NCI-H510A (cell line): ENCODE data around the gene ZNF547.
A peak's percentile ranks its signal among the peaks of the same experiment; 100 is the strongest.
"Not testable (repeated sequence)": the region's sequence is repeated elsewhere in the genome, so short reads cannot be mapped to it uniquely, and the experiment has no call there.

Source experiments
- DNase-seq: peaks from one replicate; lab custom pipeline; 2025; lab: John Stamatoyannopoulos, UW

The ZNF547 gene

DNA sequence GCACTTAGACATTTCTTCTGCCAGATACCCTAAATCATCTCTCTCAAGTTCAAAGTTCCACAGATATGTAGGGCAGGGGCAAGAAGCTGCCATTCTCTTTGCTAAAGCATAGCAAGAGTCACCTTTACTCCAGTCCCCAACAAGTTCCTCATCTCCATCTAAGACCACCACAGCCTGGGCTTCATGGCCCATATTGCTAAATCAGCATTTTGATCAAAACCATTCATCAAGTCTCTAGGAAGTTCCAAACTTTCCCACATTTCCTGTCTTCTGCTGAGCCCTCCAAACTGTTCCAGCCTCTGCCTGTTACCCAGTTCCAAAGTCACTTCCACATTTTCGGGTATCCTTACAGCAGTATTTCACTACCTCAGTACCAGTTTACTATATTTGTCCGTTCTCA is 11.3 kb downstream of the ZNF547 start:
- DNase-seq: not testable (repeated sequence)

DNA sequence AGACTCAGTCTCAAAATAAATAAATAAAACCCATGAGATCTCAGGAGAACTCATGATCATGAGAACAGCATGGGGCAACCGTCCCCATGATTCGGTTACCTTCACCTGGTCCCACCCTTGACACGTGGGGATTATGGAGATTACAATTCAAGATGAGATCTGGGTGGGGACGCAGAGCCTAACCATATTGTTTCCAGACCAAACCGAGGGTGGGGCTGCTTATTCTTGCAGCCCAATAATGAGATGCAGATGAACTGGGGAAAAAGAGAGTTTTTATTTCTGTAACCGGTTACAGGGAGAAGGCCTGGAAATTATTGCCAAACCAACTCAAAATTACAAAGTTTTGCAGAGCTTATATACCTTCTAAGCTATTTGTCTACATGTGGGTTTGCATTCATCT is 12.8 kb downstream of the ZNF547 start:
- DNase-seq: no peak

DNA sequence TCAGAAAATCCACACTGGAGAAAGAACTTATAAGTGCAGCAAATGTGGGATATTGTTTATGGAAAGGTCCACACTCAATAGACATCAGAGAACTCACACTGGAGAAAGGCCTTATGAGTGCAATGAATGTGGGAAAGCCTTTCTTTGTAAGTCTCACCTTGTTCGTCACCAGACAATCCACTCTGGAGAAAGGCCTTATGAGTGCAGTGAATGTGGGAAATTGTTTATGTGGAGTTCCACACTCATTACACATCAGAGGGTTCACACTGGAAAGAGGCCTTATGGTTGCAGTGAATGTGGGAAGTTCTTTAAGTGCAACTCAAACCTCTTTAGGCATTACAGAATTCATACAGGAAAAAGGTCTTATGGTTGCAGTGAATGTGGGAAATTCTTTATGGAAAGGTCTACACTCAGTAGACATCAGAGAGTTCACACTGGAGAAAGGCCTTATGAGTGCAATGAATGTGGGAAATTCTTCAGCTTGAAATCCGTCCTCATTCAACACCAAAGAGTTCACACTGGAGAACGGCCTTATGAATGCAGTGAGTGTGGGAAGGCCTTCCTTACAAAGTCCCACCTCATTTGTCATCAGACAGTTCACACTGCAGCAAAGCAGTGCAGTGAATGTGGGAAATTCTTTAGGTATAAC is 14.3 kb downstream of the ZNF547 start:
- no peak for DNase-seq

DNA sequence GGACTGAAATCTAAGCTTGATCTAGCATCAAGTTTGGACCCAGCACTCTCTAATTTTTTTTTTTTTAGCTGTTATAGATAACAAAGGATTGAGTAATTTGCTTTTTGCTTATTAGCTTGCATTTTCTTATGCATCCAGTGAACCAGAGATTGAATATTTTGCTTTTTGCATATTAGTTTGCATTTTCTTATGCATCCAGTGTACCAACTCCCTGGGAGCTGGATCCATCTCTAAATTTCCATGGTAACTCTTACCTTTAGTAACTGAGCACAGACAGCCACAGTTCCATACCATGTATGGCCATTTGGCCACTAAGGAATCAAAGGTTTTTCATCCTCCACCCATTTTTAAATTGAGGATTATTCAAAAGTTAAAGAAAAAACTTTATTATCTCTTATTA is 17.6 kb downstream of the ZNF547 start:
- no peak for DNase-seq

DNA sequence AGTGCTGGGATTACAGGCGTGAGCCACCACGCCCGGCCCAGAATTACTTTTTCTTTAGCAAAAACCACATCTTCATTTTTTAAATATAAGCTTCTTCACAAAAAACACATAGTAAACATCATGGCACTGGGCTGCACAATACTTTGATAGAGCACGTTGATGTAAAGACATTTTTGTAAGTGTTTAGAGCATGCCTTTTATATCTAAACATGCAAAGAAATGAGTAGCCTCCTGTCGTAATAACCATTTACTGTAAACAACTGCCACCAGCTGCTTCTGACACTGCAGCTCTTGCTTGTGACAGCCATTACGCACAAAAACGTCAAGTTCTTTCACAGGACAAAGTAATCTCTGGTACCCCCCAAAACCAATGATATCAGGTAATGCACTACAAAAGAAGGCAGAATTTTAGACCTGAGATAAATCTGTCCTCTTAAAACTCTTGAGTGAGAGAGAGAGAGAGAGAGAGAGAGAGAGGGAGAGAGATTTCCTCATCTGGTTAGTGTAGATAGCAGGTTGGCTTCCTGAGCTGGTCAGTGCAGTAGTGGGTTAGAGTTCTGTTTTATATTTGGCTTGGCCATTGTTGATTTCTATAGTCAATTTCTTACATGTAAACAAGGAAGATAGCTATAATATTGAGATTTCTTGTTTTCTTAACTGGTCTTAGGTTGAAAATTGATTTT is 19.6 kb downstream of the ZNF547 start:
- DNase-seq: no peak

DNA sequence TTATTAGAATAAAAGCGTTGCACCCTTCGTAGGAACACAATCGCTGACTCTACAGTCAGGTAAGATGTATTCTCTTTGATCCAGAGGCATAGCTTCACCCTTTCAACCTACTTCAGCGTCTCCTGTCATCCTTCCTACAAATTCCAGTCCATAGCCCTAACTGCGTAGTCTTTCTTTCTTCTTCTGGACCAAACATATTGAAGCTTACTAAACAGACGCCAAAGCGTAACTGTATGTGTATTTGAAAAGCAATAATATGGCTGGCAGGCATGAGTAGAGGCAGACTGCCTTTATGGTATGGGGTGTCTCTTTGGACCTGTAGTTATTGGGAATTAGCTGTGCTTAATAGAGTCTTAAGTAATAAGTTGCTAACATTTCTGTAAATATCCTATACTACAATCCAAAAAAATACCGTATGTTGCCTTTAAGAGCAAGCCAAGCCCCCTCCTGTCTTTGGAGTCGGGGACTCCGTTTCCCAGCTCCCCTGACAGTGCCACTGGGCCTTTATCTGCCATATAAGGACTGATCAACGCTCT is 25.9 kb downstream of the ZNF547 start:
- no peak for DNase-seq

DNA sequence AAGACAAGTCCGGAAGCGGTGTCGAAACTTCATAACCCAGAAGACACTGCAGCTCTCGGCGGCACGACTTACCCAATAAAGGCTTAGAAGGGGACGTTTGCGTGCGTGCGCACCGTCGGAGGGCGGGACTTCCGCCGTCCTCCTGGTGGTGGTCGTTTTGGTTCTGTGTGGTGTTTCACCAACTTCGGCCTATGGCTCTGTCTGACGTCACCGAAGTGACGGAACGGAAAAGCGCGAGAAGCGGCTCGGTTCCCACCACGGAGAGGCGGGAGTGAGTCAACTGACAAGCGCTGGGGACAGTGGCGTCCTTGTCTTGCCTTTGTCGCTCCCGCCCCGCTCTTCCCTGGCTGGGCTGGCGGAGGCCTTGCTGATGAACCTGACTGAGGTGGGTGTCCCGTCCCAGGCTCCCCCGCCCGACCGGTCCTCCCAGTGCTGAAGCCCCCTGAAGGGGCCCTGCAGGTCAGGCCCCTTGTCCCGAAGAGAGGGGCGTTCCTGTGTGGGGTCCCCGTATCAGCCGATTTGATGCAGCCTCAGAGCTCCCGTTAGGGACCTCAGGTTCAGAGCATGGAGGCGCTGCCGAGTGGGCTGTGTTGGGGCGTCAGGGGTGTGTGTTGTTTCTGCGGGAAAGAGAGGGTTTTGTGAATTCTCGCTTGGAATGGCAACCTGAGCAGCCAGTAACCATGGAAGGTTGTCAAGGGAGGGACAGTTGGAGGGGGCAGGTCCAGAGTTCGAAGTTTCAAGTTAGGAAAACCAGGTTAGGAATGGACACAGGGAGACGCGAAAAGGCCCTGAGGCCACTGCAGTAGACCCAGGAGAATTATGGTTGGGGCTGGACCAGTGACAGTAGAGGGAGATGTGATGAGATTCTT is 26.6 kb downstream of the ZNF547 start, which contains the start of gene ZNF548:
ZNF548 (plus strand) TSS at position 125 of the 869 bp plus-strand sequence; CDS start at position 371, 246 bp downstream.
- DNase-seq: peak; percentile 96

DNA sequence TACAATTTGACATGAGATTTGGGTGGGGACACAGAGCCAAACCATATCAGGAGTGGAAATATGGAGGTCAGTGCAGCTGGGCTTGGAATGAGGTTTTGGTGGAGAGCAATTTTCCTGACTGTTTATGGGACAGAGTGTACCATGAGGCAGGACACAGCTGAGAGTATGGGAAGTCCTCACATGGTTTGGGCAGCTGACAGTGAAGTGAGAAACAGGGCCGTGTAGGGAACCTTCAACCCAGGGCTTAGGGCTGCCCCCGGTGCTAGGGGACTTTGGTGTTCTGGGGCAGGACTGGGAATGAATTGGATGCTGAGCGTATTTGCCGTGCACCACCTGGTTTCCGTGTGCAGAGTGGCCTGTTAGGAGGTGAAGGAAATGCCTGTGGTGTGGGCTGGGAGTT is 32.4 kb downstream of the ZNF547 start:
- DNase-seq: no peak

DNA sequence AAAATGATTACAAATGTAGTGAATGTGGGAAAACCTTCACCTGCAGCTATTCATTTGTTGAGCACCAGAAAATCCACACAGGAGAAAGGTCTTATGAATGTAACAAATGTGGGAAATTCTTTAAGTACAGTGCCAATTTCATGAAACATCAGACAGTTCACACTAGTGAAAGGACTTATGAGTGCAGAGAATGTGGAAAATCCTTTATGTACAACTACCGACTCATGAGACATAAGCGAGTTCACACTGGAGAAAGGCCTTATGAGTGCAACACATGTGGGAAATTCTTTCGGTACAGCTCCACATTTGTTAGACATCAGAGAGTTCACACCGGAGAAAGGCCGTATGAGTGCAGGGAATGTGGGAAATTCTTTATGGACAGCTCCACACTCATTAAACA is 35.5 kb downstream of the ZNF547 start:
- no peak for DNase-seq

DNA sequence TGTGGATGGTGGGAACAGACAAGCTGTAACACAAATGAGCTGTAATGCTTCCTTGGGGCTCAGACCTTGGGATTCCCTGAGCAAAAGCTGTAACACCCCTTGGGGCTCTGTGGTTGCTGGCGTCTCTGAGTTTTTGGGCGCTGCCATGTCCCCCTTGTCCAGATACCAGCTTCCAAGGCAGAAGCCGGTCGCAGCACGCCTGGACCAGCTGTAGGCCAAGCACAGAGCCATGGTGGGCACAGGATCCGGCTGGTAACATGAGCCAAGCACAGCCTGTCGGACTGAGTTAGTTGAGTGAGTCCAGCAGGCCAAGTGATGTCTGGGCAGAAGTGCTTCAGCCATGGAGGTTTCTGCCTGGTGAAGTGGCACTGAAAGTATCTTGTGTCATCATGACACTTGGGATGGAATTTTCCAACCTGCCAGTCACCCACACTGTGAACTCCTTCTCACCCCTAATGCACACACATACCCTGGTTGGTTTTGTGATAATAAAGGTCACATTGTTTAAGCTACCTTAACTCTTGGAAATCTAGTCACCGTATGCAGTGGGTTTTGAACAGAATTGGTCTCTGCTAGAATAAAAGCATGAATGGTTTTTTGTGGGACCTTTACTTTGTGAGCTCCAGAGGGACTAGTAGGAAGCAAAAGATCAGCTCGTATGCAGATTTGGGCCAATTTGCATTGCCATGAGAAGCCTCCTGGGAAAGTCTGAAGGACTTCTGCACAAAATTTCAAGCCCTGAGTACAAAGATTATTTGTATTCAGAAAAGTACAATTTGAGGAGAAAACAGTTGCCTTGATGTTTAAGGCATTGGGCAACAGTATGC is 40.6 kb downstream of the ZNF547 start:
- no peak for DNase-seq

DNA sequence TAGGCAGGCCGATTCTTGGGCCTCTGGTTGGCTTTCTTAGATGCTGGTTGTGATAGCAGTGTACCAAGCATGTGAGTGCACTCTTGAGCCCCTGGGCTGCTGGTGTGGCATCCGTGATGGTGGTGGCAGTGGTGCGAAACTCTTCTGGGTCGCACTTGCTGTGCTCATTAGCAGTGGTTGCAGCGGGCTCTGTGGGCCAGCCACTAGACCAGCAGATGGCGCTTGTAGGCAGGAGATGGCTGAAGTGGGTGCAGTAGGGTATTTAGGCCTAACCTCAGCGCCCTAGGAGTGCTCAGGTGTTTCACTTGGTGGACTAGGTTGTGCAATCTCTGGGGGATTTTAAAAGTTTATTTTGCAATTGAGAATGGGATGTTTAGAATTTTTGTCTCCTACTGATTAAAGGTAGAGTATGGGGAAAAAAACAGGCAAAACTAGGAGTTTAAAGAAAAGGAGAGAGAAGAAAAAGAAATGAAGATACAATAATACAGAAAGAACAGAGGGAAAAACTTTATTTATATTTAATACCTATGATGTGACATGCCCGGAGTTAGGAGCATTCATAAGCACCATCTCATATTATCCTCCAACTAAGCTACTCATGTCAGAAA is 43.3 kb downstream of the ZNF547 start:
- no peak for DNase-seq

DNA sequence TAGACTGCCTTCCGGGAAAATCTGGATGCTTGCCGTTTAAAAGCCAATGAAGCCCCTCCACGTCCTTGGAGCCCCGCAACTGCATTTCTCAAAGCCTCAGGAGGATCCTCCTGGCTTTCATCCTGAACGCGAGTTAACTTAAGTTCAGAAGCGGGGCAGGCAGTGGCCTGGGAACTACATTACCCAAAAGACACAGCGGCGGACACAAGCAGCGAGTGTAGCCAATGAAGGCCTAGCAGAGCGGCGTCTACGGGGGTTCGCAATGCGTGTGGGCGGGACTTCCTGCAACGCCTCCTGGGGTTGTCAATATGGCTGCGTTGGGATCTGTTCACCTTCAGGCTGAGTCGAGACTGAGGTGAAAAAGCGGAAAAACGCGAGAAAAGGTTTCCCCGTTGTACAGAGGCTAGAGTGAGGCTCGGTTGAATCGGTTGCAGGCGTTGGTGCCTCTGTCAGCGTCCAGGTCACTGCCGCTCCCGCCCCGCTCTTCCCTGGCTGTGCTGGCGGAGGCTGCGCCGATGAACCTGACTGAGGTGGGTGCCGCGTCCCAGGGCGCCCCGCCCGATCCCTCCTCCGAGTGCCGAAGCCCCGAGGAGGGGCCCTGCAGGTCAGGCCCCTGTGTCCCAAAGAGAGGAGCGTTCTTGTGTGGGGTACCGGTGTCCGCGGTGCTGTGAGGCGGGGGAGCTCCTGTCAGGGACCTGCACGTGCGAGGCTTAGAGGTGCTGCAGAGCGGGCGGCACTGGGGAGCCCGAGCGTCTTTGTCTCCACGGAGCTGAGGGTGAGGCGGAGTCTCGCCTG is 47.7 kb downstream of the ZNF547 start, which contains the start of gene ZNF17:
ZNF17 (plus strand) TSS at position 285 of the 795 bp plus-strand sequence. CDS start 2,455 bp downstream, outside the sequence.
- peak; percentile 82 for DNase-seq

DNA sequence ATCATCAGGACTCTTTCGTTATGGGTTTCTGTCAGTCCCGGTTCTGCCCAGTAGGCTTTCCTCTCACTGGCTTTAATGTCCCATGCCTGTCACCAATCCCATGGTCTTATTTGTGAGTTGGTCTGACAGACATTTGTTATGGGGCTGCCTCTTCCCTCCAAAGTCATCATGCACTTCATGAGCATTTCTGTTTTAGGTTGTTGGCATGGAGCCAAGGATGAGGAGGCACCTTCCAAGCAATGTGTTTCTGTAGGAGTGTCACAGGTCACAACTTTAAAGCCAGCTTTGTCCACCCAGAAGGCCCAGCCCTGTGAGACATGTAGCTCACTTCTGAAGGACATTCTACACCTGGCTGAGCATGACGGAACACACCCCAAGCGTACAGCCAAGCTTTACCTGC is 56.1 kb downstream of the ZNF547 start:
- no peak for DNase-seq

DNA sequence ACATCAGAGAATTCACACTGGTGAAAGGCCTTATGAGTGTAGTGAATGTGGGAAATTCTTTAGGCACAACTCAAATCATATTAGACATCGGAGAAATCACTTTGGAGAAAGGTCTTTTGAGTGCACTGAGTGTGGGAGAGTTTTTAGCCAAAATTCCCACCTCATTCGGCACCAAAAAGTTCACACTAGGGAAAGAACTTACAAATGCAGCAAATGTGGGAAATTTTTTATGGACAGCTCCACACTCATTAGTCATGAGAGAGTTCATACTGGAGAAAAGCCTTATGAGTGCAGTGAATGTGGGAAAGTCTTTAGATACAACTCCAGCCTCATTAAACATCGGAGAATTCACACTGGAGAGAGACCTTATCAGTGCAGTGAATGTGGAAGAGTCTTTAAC is 57.7 kb downstream of the ZNF547 start:
- DNase-seq: no peak
